ENCODE data around the gene PRDM2.

GRCh38 chr1:13667691-13668090 is 32.3 kb upstream of the PRDM2 start:
- TF ChIP-seq YY1 (IDR thresholded peaks at IDR 0.05; ENCODE audit: insufficient read depth, insufficient read length) (no peak), ZNF274 (IDR thresholded peaks at IDR 0.05; ENCODE audit: low read depth, low read length) (no peak)

Data from NT2/D1 (cell line).